ENCODE results near the gene TCHP.
"Not testable (repeated sequence)": the region's sequence is repeated elsewhere in the genome, so short reads cannot be mapped to it uniquely, and the experiment has no call there.

TCHP gene

DNA sequence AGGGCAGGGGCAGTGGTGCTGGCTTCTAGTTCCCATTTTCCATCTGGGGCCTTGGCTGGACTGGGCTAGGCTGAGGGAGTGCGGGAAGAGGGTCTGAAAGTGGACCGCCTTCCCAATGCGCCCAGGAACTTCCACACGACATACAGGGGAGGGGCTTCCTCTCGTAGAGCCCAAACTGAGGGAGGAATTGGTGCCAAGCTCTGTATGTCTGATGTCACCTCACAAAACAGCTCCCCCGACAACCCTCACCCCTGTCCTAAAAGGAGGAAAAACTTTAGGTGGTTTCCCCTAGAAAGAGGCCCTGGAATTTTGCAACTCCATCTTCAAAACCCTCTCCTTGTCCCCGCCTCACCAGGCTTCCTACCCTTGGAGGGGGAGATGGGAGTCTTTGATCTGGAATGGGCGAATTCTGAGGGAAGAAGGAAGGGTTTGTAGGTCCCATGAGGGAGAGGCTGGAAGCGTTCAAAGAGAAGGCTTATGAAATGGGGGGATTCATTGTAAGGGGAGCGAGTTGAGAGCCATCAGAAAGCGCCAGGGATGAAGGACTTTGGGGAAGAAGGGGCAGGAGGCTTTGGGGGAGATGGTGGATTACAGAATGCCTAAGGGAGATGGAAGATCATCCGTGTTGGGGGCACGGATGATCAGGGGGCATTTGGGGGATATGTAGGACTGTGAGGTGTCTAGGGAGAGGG, 20.6 kb upstream of the TCHP start:
- DNase-seq, result no peak

DNA sequence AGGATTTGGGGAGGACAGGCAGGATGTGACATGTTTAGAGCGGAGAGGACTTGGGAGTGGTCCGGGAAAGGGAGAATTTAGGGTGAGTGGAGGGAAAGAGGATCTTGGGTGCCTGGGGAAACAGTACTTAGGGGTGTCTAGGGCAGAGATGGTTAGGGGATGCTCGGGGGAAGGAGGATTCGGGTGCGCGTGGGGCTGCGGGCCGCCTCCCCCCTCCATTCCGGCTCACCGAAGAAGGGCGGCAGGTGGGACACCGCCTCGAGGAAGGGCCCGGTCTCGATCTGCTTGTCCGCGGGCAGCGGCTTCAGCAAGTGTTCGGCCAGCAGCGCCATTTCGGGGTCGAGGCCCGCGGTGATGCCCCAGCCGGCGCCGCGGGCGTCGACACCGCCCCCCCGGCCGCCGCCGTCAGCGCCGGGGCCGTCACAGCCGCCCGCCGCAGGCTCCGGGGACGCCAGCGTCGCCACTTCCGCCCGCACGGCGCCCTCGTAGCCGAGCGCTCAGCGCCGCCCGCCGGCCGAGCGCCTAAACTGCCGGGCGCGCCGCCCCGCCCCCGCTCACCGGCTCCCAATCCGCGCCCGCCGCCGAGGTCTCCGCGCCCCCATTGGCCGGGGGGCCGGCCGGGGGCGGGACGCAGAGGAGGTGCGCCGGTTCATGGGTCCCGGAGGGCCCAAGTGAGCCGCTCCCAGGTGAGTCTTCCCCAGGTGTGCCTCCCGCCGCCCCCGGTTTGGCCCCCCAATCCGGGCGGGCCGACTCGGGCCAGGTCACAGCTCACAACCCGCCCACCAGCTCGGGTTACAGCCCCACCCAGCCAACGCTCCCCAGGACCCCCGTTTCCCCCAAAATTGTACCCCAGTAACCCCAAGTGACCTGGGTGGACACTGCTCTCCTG, 19.8 kb upstream of the TCHP start, which contains the start of gene GLTP:
Gene GLTP, minus strand, starts transcription at position 499 of the 889 bp plus-strand sequence. Its CDS starts 167 bp downstream, at position 332.
- DNase-seq, result peak; percentile 91

DNA sequence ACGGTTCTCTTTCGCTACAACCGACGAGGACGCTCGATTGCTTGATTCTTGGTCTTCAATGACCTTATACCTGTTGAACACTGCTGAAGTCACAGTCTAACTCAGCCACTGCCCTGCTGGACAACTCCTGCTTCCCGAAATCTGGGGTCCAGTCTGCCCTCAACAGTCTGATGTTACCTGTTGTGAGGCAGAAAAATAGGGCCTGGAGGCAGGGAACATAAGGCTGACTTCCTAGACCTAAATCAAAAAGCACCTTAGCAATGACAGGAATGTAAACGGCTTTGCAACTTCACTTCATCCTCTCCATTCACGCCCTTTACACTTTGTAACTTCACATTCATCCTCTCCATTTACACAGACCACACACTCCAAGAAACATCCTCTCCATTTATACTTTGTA, 19.1 kb upstream of the TCHP start:
- no peak for DNase-seq

DNA sequence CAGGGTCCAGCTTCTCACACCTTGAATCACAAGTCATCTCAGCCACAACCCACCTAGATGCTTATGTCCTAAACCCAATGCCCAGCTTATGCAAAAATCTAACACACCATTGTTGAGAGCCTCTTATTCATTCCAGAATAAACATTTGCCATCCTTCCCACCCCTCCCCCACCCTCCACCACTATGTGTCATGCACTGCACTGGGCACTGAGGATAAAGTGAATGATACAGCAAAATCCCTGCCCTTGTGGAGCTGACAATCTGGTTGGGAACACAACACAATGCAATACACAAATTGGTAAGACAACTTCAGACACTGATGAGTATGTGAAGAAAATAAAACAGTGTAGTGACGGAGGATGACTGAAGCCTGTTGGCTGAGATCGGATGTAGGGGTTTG, 18.3 kb upstream of the TCHP start:
- no peak for DNase-seq

DNA sequence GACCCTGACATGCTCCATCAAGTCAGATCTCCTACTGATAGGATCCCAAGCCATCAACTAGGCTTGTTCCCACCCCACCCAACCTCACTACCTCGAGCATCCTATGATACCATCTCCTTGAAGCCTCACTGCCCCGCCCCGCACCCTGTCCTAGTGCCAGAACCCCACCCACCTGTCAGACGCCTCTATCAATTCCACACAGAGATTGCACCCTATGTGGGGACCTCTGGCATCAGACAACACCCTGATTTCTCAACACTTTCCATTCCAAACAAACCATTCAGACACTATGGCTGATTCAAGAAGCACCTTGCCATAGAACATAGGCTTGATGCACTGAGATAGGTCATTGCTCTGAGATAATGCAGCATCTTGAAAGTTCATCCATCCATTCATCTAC, 16.6 kb upstream of the TCHP start:
- DNase-seq, result no peak

DNA sequence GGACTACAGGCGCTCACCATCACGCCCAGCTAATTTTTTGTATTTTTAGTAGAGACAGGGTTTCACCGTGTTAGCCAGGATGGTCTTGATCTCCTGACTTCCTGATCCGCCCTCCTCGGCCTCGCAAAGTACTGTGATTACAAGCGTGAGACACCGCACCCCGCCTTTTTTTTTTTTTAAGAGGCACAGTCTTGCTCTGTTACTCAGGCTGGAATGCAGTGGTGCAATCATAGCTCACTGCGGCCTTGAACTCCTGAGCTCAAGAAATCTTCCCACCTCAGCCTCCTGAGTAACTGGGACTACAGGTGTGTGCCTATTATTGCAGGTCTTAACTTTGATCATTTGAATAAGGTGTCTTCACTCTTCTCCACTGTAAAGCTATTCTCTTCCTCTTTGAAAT, 14.5 kb upstream of the TCHP start:
- no peak for DNase-seq

DNA sequence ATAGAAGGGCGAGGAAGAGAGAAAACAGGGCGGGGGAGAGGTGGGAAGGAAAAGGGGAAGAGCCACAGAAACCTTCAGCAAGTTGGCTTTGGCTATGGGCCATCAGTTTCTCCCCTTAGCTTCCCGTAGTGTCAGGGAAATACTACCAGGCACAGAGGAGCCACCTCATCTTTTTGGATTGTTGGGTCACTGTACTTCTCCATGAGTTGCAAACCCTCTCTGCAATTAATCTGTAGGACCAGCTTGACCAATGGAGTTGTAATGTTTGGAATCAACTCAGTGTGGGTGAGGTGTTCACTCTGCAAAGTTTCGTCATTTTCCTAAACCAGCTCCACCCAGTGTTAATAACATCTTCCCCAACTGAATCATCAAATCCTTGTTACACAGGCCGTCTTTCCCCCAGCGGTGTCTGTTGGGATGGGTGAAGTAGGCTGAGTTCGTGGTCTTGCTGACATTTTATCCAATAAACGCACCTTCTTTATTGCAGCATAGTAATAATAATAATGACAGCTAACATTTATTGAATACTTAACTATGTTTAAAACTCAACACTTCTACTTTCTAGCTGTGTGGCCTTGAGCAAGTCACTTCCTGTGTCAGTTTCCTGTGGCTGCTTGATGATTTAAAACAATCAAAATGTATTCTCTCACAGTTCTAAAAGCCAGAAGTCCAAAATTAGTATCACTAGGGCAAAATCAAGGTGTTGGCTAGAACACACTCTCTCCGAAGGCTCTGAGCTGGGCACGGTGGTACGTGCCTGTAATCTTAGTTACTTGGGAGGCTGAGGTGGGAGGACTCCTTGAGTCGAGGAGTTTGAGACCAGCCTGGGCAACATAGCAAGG, 11.7 kb upstream of the TCHP start:
- no peak for DNase-seq

DNA sequence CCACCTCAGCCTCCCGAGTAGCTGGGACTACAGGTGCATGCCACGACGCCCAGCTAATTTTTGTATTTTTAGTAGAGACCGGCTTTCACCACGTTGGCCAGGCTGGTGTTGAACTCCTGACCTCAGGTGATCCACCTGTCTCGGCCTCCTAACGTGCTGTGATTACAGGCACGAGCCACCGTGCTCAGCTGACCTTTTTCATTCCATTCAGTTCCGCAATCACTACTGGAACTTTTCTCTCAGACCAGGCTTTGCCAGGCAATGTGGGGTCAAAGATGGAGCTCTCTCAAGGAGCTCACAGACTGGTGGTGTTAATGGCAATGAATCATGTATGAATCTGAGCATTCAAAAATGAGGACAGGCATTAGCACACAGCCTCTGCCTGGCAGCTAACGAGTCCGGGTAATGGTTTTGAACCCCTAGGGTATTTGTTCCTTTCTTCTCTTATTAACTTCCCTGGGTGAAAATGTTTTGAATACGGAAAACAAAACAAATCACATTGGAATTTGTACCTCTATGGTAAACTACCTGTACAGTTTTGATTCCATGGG, 9.4 kb upstream of the TCHP start:
- DNase-seq, result no peak

DNA sequence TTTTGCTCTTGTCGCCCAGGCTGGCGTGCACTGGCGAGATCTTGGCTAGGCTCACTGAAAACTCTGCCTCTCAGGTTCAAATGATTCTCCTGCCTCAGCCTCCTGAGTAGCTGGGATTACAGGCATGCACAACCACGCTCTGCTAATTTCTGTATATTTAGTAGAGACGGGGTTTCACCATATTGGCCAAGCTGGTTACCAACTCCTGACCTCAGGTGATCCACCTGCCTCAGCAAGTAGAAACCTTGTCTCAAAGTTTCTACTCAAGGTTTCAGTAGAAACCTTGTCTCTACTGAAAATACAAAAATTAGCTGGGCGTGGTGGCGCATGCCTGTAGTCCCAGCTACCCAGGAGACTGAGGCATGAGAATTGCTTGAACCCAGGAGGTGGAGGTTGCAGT, 8.3 kb upstream of the TCHP start:
- DNase-seq, result not testable (repeated sequence)

DNA sequence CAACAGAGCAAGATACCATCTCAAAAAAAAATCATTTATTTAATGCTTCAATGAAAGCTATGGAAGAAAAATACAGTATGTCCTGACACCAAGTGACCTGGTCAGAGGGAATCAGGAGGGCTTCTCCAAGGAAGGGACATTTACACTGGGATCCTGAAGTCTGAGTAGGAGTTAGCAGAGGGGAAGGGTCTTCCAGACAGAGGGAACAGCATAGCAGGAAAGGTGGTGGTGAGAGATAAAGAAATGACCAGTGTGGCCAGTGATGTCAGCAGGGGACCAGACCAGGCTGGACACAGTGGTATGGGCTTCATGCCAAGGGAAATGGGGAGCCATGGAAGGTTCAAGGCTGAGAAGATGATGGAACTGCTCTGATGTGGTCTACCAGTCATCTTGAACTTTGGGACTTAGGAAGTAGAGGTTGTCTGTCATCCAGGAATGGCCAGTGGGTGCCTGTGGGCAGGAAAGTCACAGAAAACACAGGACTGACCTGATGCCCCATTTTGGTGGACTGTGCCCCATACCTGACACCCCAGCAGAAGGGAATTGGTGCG, 7.8 kb upstream of the TCHP start:
- no peak for DNase-seq

DNA sequence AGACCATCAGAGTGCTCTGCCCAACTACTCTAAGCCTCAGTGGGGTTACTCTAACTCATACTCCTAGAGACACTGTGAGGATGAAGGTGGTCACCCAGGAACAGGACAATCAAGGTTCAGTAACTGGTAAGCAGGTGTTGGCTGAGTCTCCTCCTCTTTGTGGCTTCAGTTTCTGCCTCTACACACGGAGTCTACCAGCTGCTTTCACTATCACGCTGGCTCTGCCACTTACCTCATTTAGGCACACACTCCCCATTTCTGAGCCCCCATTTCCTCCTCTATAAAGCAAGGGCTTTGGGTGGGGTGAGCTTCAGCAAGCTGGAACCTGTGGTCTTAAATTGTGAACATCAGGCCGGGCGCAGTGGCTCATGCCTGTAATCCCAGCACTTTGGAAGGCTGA, 7.3 kb upstream of the TCHP start:
- DNase-seq, result no peak

DNA sequence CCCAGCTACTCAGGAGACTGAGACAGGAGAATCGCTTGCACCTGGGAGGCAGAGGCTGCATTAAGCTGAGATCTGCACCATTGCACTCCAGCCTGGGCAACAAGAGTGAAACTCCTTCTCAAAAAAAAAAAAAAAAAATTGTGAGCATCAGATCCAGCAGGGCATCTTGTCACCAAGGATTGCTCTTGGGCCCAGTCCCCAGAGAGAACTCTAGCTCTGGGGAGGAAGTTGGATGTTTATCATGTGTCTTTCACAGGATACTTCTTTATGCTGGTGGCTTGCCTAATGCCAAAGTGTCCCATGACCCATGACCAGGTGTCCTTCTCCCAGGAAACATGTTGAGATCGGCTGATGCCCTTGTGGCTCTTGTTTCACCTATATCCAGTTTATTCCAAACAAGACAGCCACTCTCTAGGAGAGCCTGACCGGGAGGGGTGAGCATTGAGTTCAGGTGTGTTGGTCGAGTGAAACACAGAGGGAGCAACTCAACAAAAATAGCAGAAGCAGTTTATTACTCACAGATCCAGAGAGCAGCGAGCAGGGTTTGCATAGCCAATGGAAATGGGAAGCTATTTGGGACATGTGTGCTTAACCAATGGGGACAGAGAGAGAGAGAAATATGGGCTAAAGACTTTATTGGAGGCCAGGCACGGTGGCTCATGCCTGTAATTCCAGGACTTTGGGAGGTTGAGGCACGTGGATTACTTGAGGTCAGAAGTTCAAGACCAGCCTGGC, 6.6 kb upstream of the TCHP start:
- no peak for DNase-seq

DNA sequence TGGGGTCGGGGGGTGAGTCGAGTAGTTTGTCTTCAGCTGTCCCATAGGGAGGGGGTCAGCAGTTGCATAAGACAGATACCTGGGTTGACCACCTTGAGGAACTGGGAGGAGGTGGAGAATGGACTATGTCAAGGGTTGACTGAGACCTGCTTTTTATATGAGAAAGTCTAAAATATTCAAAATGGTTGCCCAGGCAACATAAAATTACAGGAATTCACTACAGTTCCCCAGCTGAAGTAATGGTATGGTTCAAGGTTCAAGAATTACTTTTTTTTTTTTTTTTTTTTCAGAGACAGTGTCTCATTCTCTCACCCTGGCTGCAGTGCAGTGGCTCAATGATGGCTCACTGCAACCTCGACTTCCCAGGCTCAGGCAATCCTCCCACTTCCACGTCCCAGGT, 5.1 kb upstream of the TCHP start:
- DNase-seq, result no peak

DNA sequence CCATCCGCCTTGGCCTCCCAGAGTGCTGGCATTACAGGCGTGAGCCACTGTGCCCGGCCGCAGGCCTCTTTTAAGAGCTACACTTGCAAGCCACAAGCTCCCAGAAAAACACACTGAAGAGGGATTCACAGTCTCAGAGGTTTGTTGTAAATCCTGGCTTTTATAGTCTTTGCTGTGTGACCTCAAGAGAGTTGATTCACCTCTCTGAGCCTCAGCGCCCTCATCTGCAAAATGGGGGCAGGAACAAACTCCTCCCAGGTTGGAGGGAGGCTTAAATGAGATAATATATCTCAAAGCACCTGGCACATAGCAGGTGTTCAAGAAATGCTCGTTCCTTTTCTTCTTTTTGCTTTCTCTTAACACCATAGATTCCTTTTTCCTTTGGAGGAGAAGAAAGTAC, 3.9 kb upstream of the TCHP start:
- no peak for DNase-seq

DNA sequence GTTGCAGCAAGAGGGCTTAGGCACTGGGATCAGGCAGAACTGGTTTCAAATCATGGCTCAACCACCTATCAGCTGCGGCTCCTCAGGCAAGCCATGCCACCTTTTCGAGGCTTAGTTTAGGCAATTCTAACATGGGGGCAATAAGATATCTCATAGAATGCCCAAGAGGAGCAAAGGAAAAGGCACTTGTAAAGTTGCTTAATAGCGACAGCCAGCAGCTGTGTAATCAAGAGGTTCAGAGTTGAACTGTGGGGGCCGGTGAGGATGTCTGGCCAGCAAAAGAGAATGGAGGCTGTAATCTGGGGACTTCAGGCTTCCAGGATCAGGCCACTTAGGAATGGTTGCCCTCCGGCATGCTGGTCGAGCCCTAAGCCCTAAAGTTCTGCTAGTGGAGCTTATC, 3.0 kb upstream of the TCHP start:
- no peak for DNase-seq

DNA sequence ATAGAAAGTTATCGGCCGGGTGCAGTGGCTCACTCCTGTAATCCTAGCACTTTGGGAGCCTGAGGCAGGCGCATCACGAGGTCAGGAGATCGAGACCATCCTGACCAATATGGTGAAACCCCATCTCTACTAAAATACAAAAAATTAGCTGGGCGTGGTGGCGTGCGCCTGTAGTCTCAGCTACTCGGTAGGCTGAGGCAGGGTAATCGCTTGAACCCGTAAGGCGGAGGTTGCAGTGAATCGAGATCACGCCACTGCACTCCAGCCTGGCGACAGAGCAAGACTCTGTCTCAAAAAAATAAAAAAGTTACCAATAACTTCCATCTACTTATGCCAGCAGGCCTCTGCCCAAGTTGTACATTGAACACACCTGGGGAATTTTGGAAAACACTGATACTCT, 729 bp upstream of the TCHP start:
- not testable (repeated sequence) for DNase-seq

DNA sequence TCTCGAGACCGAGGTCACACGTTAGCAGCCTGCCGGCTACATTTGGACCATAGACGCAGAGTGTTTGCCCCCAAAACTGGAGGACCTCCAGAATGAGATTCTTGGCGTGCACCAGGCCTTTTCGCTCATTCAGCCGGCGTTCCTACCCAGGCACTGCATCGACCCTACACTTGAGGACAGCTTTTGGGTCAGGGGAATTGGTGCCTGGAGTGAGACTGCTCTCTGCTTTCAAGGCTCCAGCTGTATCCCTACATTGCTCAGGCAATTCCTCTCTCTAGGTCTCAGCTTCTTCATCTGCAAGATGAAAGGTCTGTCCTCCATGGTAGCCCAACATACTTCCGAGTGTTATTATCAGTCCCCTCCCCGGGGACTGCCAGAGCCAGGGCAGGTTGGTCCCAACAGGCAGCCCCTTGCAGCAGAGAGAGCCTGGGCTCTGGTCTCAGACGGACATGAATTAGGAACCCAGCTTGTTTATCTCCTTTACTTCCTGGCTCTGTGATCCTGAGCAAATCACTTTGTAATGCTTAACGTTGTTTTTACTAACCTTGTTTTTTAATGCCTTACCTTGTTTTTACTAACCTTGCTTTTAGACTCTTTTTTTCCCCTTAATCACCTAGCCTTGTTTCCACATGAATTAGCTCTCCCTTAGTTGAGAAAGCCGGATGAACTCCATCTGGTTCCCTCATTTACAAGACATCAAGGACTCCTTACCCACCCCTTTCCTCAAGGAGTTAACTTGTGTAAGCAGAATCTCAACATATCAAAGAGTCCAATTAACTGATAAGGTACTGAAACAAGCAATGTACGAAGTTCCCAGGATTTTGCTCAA, 892 bp downstream of the TCHP start:
- no peak for DNase-seq

DNA sequence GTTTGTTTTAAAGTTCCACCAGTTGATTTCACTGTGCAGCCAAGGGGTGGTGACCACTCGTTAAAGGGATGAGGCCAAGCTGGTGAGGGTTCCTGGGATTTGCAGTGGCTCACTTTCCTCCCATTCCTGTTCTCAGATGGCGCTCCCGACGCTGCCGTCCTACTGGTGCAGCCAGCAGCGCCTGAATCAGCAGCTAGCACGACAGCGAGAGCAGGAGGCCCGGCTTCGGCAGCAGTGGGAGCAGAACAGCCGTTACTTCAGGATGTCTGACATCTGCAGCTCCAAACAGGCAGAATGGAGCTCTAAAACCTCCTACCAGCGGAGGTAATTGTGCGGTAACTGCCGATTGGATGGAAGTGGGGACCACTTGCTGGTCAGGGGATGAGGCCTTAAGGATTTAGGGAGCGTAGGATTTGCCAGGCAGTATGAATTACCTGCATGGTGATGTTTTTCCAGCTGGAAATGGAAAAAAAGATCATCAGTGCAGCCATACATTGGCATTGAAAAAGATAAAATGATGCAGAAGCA, 2.9 kb downstream of the TCHP start:
- no peak for DNase-seq

DNA sequence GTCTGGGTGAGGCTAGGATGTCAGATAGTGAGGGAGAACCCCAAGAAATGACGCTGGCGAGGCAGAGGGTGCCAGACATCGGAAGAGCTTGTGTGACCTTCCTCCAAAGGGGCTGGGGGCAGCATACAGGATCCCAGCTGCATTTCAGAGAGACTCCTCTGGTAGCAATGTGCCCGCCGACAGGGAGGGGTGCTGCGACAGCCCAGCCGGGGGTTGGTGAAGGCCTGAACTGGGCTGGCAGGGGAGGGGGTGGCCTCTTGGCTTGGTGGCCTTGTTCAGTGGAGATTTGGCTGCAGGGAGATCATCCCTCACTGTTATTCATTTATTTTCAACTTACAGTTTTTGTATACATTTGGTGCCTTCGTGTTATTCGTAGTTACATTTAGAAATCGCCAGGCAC, 5.2 kb downstream of the TCHP start:
- no peak for DNase-seq

DNA sequence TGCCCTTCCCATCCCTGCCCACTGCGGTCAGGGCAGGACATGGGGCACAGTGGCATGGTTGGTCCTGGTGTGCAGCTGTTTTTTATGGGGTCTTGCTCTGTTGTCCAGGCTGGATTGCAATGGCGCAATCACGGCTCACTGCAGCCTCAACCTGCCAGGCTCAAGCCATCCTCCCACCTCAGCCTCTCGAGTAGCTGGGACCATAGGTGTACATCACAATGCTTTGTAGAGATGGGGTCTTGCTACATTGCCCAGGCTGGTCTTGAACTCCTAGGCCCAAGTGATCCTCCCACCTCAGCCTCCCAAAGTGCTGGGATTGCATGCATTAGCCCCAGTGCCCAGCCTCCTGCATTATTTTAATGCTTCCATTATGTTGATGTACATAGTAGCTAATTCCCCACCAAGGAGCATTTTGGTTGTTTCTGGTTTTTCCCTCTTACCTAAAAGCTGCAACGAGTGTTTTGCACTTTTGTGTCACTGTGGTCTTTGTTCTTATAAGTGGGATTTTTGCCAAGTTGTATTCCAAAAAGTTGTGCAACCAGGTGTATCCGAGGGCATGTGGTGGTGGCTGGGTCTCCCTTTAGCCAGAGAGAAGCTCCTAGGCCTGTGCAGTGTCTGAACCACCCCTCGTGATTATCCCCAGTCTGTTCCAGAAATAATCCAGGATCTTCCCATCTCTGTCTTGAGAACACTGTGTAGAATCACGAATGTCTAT, 10.3 kb downstream of the TCHP start:
- DNase-seq, result no peak
